ENCODE results near the gene VAPA.

VAPA gene

DNA sequence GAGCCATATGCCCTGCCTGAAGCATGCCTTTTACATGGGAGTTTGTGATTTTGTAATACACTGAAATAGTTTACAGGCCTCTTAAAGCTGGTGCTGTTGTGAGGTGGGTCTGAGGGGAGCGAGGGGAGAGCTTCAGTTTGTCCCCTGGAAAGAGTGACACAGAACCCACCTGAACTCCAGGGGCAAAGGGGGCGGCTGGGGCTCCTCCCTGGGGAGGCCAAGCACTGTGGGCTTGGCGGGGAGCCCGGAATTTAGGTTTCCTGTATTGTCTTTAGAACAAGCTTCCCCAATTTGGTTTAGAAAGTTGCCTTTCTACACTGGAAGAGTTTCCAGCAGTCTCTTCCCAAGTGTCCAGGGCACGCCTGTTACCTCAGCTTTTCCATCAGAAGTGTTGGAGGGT lies 75.7 kb downstream of the VAPA start:
- Histone ChIP-seq H3K36me3 (ENCODE audit: insufficient read depth, low read length) (no peaks in the 10 kb centered on the region), H3K4me3 (ENCODE audit: low read depth, low read length, poor library complexity, severe bottlenecking) (no peak overlapping the region), H3F3A (ENCODE audit: insufficient read depth, low read length) (no peaks in the 10 kb centered on the region), H3K4me2 (ENCODE audit: low read length) (no peak overlapping the region), H3K27ac (ENCODE audit: low read depth, low read length, poor library complexity, severe bottlenecking) (no peak overlapping the region), H2AFZ (ENCODE audit: low read length) (no peak overlapping the region), H3K4me1 (ENCODE audit: insufficient read depth, low read length, severe bottlenecking) (no peaks in the 10 kb centered on the region), H3K27me3 (ENCODE audit: insufficient read depth, low read length) (peaks cover 6% of the 10 kb centered on the region; the same call in 1 of the 2 replicates), H3K9me2 (ENCODE audit: low read depth, low read length) (no peaks in the 10 kb centered on the region), H4K20me1 (ENCODE audit: insufficient read depth, low read length) (no peaks in the 10 kb centered on the region), H3K79me2 (ENCODE audit: insufficient read depth, low read length) (no peaks in the 10 kb centered on the region), H3K9ac (ENCODE audit: low read length) (no peak overlapping the region), H3K9me3 (ENCODE audit: low read length) (no peaks in the 10 kb centered on the region)
- no peak for TF ChIP-seq EZH2 (IDR thresholded peaks at IDR 0.05; ENCODE audit: borderline replicate concordance, low read length)
- TF ChIP-seq, protein P1, sequence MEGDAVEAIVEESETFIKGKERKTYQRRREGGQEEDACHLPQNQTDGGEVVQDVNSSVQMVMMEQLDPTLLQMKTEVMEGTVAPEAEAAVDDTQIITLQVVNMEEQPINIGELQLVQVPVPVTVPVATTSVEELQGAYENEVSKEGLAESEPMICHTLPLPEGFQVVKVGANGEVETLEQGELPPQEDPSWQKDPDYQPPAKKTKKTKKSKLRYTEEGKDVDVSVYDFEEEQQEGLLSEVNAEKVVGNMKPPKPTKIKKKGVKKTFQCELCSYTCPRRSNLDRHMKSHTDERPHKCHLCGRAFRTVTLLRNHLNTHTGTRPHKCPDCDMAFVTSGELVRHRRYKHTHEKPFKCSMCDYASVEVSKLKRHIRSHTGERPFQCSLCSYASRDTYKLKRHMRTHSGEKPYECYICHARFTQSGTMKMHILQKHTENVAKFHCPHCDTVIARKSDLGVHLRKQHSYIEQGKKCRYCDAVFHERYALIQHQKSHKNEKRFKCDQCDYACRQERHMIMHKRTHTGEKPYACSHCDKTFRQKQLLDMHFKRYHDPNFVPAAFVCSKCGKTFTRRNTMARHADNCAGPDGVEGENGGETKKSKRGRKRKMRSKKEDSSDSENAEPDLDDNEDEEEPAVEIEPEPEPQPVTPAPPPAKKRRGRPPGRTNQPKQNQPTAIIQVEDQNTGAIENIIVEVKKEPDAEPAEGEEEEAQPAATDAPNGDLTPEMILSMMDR (IDR thresholded peaks at IDR 0.05; ENCODE audit: low read length) = no peak

DNA sequence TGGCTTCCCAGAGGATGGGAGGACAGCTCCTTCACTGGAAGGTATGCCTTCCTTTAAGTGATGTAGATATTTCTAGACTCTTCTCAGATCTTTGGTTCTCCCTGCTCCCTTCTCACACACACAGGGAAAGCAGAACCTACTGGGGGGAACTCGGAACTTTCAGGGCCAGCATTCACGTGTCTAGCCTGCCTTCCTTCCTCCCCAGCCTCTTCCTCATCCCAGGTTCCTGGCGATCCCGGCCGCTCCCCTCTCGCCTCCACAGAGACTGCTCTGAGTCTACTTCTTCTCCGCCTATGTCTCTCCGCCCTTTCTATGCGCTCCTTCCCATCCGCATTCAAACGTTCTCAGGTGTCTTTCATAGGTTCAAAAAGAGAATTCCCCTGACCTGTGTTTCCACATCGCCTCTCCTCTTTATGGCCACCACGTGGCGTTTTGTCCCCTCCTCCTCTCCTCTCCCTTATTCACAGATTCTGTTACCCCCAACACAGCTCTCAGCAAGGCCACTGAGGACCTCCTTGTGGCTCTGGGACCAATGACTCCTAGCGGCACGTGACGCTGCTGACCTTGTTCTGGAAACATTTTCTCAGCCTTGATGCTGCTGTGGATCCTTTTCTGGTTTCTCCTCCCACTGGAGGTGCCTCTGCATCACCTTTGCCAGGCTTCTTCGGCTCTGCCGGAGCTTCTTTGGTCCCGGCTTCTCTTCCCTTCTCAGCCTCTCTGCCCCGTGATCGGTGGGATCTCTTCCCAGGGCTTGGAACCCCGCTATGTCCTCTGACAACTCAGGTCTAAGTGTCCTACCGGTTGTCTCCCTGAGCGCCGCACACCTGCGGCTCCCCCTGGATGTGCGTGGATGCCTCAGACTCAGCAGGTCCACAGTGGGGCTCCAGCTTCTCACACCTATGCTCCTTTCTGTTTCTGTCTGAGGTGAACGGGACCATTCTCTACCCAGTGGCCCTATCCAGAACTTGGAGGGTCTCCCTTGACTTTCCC lies 77.5 kb downstream of the VAPA start:
- TF ChIP-seq, protein P1 (IDR thresholded peaks at IDR 0.05; ENCODE audit: low read length) = no peak
- TF ChIP-seq EZH2 (IDR thresholded peaks at IDR 0.05; ENCODE audit: borderline replicate concordance, low read length) = no peak

DNA sequence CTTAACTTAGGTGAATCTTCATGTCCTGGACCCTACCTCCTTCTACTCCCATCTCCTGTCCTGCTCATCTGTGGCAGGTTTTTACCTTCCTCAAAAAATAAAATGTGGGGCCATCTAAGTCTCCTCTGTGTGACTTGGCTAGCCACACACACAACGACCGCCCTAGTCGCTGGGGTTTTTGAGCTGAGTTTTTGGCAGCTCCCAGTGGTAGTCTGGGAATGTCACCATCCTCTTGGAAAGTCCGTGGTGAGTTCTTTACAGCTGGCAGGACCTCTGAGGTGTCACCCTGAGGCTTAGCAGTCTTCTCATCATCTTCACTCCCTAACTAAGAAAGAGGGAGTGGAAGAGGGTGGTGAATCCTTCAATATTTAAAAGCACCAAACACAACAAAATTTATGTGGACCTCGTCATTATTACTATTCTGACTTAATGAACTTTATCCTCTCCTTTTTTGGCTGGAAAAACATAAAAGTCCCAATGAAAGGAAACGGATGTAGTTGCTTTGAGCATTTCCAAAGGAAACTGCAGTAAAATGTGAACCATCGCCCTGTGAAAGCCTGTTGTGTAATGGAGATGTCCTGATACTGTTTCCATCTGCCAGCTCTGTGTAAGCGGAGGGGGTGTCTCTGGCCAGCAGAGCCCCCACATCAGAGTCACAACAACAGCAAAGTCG lies 78.6 kb downstream of the VAPA start:
- peaks cover 6% of the 10 kb centered on the region; the same call in 1 of the 2 replicates for H3K27me3 ChIP-seq (ENCODE audit: insufficient read depth, low read length)
- no peak overlapping the region for H2AFZ ChIP-seq (ENCODE audit: low read length)
- no peak overlapping the region for H3K4me3 ChIP-seq (ENCODE audit: low read depth, low read length, poor library complexity, severe bottlenecking)
- no peaks in the 10 kb centered on the region for H3K79me2 ChIP-seq (ENCODE audit: insufficient read depth, low read length)
- H3K36me3 ChIP-seq (ENCODE audit: insufficient read depth, low read length) = no peaks in the 10 kb centered on the region
- no peaks in the 10 kb centered on the region for H3K4me1 ChIP-seq (ENCODE audit: insufficient read depth, low read length, severe bottlenecking)
- H3F3A ChIP-seq (ENCODE audit: insufficient read depth, low read length) = no peaks in the 10 kb centered on the region
- H3K9me2 ChIP-seq (ENCODE audit: low read depth, low read length) = no peaks in the 10 kb centered on the region
- no peak for TF ChIP-seq EZH2 (IDR thresholded peaks at IDR 0.05; ENCODE audit: borderline replicate concordance, low read length)
- TF ChIP-seq, protein P1 (IDR thresholded peaks at IDR 0.05; ENCODE audit: low read length) = no peak
- H3K9ac ChIP-seq (ENCODE audit: low read length) = no peak overlapping the region
- no peak overlapping the region for H3K27ac ChIP-seq (ENCODE audit: low read depth, low read length, poor library complexity, severe bottlenecking)
- H4K20me1 ChIP-seq (ENCODE audit: insufficient read depth, low read length) = no peaks in the 10 kb centered on the region
- no peaks in the 10 kb centered on the region for H3K9me3 ChIP-seq (ENCODE audit: low read length)
- H3K4me2 ChIP-seq (ENCODE audit: low read length) = no peak overlapping the region

More for the DNA sequence above, 77.5 kb downstream of the VAPA start:
- no peaks in the 10 kb centered on the region for H3K4me1 ChIP-seq (ENCODE audit: insufficient read depth, low read length, severe bottlenecking)
- H2AFZ ChIP-seq (ENCODE audit: low read length) = no peak overlapping the region
- no peak overlapping the region for H3K4me2 ChIP-seq (ENCODE audit: low read length)
- no peaks in the 10 kb centered on the region for H3K36me3 ChIP-seq (ENCODE audit: insufficient read depth, low read length)
- H3K27me3 ChIP-seq (ENCODE audit: insufficient read depth, low read length) = peaks cover 6% of the 10 kb centered on the region; the same call in 1 of the 2 replicates
- no peaks in the 10 kb centered on the region for H3K9me3 ChIP-seq (ENCODE audit: low read length)
- H3K79me2 ChIP-seq (ENCODE audit: insufficient read depth, low read length) = no peaks in the 10 kb centered on the region
- no peaks in the 10 kb centered on the region for H3F3A ChIP-seq (ENCODE audit: insufficient read depth, low read length)
- H4K20me1 ChIP-seq (ENCODE audit: insufficient read depth, low read length) = no peaks in the 10 kb centered on the region
- H3K4me3 ChIP-seq (ENCODE audit: low read depth, low read length, poor library complexity, severe bottlenecking) = no peak overlapping the region
- no peak overlapping the region for H3K9ac ChIP-seq (ENCODE audit: low read length)
- H3K27ac ChIP-seq (ENCODE audit: low read depth, low read length, poor library complexity, severe bottlenecking) = no peak overlapping the region
- H3K9me2 ChIP-seq (ENCODE audit: low read depth, low read length) = no peaks in the 10 kb centered on the region

All from OCI-LY1 (cell line).